ENCODE results near the gene ROBO3.

DNA sequence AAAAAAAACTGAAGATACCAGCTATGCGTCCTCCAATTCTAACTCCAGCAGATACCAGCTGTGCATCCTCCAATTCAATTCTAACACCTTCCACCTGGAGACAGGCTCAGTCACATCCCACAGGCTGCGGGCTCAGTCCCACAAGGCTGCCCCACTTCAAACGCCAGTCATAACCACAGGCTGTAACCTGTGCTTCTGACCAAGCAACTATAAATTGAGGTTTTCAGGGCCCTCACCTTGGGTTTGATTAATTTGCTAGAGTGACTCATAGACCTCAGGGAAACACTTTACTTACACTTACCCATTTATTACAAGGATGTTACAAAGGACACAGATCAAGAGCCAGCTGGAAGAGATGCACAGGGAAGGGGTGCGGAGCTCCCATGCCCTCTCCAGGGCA, 32.7 kb upstream of the ROBO3 start:
- TF ChIP-seq CTCF (IDR thresholded peaks at IDR 0.05) (no peak), POLR2A (IDR thresholded peaks at IDR 0.05) (no peak)
